A549 (cell line): ENCODE data around the gene C2orf68. TPM values are rescaled to one million over a fixed set of nuclear protein-coding genes. Genes with fewer than 3 reads are reported as not detected.

Experiments used
- ATAC-seq, 2 experiments: fragments of 200-7000 bp in 1 of 2; fragments of >200 bp in 1 of 2; cut with Nextera tagmentation in 1 of 2; cut with Tn5 transposase in 1 of 2; 3 replicates each; pipeline versions ENCODE4 v1.8.0 to v1.9.1; 2018 to 2020; ENCODE audit warnings: mild to moderate bottlenecking in 1 of 2, moderate library complexity in 1 of 2
- CTCF ChIA-PET: fragments of 300-600 bp; sonication (Branson Sonifier 250); formaldehyde crosslinking; extraction: SDS; loops from one replicate; lab custom pipeline; 2021; ENCODE audit warnings: antibody characterized with exemption, inconsistent platforms; lab: Yijun Ruan, JAX
- POLR2A ChIA-PET: fragments of 350-600 bp; formaldehyde crosslinking; extraction: SDS; loops from one replicate; lab custom pipeline; 2021; ENCODE audit warnings: antibody characterized with exemption, inconsistent platforms; lab: Yijun Ruan, JAX
- DNase-seq, 2 experiments: peaks; one replicate each; pipeline versions ENCODE4 v3.0.0 to v3.0.0-alpha.2; 2011 to 2016; ENCODE audit warnings: low read depth in 1 of 2, low spot score in 1 of 2
- FAIRE-seq: peaks from 2 replicates; lab custom pipeline; 2011; peaks lifted over from hg19 to GRCh38; lab: Jason Lieb, UNC
- H3K27ac ChIP-seq, 2 experiments: fragments of >200 bp; sonication (Bioruptor Twin); formaldehyde crosslinking; 3 replicates each; pipeline ENCODE4 v1.5.1; 2016 to 2017
- H3K4me1 ChIP-seq: fragments of >200 bp; sonication (Bioruptor Twin); formaldehyde crosslinking; 3 replicates; pipeline ENCODE4 v1.6.1; 2016
- H3K4me2 ChIP-seq: fragments of >200 bp; sonication (Bioruptor Twin); formaldehyde crosslinking; 3 replicates; pipeline ENCODE4 v1.6.1; 2016
- H3K4me3 ChIP-seq: fragments of >200 bp; sonication (Bioruptor Twin); formaldehyde crosslinking; 3 replicates; pipeline ENCODE4 v1.5.1; 2016
- H3K9me3 ChIP-seq: fragments of >200 bp; sonication (Bioruptor Twin); formaldehyde crosslinking; 3 replicates; pipeline ENCODE4 v1.6.1; 2016
- CBX8 ChIP-seq: fragments of 200-600 bp; sonication (generic); IDR thresholded peaks from 2 replicates; pipeline ENCODE4 v1.6.1; 2016
- CEBPB ChIP-seq, 2 experiments: fragments of >200 bp in 1 of 2; sonication (Bioruptor Twin) in 1 of 2; formaldehyde crosslinking in 1 of 2; IDR thresholded peaks; 2 replicates each; pipeline ENCODE4 v1.6.1; 2012 to 2016
- CHD2 ChIP-seq: fragments of 150-350 bp; IDR thresholded peaks from 2 replicates; pipeline ENCODE4 v1.6.1; 2014; ENCODE audit warnings: low read length; ENCODE audit not compliant: partially characterized antibody
- CHD4 ChIP-seq: fragments of 200-600 bp; sonication (generic); IDR thresholded peaks from 2 replicates; pipeline ENCODE4 v1.6.1; 2016; ENCODE audit warnings: antibody characterized with exemption, mild to moderate bottlenecking, borderline replicate concordance
- EHF ChIP-seq: fragments of 250-450 bp; sonication (Bioruptor Pico); IDR thresholded peaks from 2 replicates; pipeline ENCODE4 v1.5.0; 2020; ENCODE audit warnings: mild to moderate bottlenecking
- ELK1 ChIP-seq: fragments of 150-350 bp; IDR thresholded peaks from 2 replicates; pipeline ENCODE4 v1.6.1; 2014; ENCODE audit warnings: low read depth, mild to moderate bottlenecking, low read length
- HOXA7 ChIP-seq: fragments of 250-450 bp; sonication (Bioruptor Pico); IDR thresholded peaks from 2 replicates; pipeline ENCODE4 v1.5.0; 2020; ENCODE audit warnings: mild to moderate bottlenecking, moderate library complexity
- JUN ChIP-seq, 2 experiments: fragments of >200 bp; sonication (Bioruptor Twin); formaldehyde crosslinking; IDR thresholded peaks; 2 replicates in 1 of 2; 3 replicates in 1 of 2; pipeline ENCODE4 v1.6.1; 2016 to 2017
- JUNB ChIP-seq: fragments of >200 bp; sonication (Bioruptor Twin); formaldehyde crosslinking; IDR thresholded peaks from 2 replicates; pipeline ENCODE4 v1.6.1; 2016
- MAFK ChIP-seq: fragments of 450-650 bp; IDR thresholded peaks from 2 replicates; pipeline ENCODE4 v1.6.1; 2014; ENCODE audit not compliant: partially characterized antibody
- NR3C1 ChIP-seq: fragments of >200 bp; sonication (Bioruptor Twin); formaldehyde crosslinking; IDR thresholded peaks from 3 replicates; pipeline ENCODE4 v1.6.1; 2017
- RNF2 ChIP-seq: fragments of 200-600 bp; sonication (generic); IDR thresholded peaks from 2 replicates; pipeline ENCODE4 v1.6.1; 2016; ENCODE audit warnings: low read depth, mild to moderate bottlenecking, antibody characterized with exemption, moderate library complexity, borderline replicate concordance
- TFCP2L1 ChIP-seq: fragments of 250-450 bp; sonication (Bioruptor Pico); IDR thresholded peaks from 2 replicates; pipeline ENCODE4 v1.5.0; 2021; ENCODE audit warnings: mild to moderate bottlenecking
- TP53 ChIP-seq: fragments of 250-450 bp; sonication (Bioruptor Pico); IDR thresholded peaks from 2 replicates; pipeline ENCODE4 v1.5.0; 2021; ENCODE audit warnings: mild to moderate bottlenecking, moderate library complexity
- ZNF302 ChIP-seq: fragments of 250-450 bp; sonication (Bioruptor Pico); IDR thresholded peaks from 2 replicates; pipeline ENCODE4 v1.9.0; 2021; ENCODE audit warnings: inconsistent platforms, mild to moderate bottlenecking, moderate library complexity
- WGBS: methylation state at CpG from one replicate; pipeline ENCODE4 v1.1.6; 2017; ENCODE audit errors: missing lambda C conversion rate; 5-methylcytosine and 5-hydroxymethylcytosine counted together
- polyA plus RNA-seq, 4 experiments: library from polyadenylated mRNA; depleted of rRNA in 3 of 4; stranded (reverse); fragments of >200 nt; fragmentation: RNase III in 1 of 4; extraction: RNeasy Plus Mini Kit Qiagen cat#74134 plus additional on column Dnase treatment in 1 of 4; gene quantifications; 2 replicates in 3 of 4; 3 replicates in 1 of 4; pipeline ENCODE4 v1.2.3, GENCODE V29; 2011 to 2017
- TF ChIP-seq, protein P1 (sequence below): IDR thresholded peaks from 2 replicates; pipeline ENCODE4 v1.6.1; 2012
- TF ChIP-seq, protein P2 (sequence below): fragments of >200 bp; sonication (Bioruptor Twin); formaldehyde crosslinking; IDR thresholded peaks from 3 replicates; pipeline ENCODE4 v1.5.1; 2016
- TF ChIP-seq, protein P3 (sequence below): IDR thresholded peaks from 2 replicates; pipeline ENCODE4 v1.6.1; 2012; ENCODE audit warnings: low read depth, borderline replicate concordance
- TF ChIP-seq, protein P4 (sequence below): fragments of 200-600 bp; sonication (generic); IDR thresholded peaks from 2 replicates; pipeline ENCODE4 v1.6.1; 2016; ENCODE audit warnings: antibody characterized with exemption, mild to moderate bottlenecking, moderate library complexity

Gene C2orf68
- polyA plus RNA-seq, 2 of the 4 experiments (the other 2 are of a cell fraction) = 25.9 to 48.3 TPM

- ChIA-PET POLR2A (no interaction called here), CTCF (interaction anchor here (0.5 to 2.1 kb wide), 7 partner anchors 17 to 198 kb away, joined by 3 to 5 read pairs (median 3); no protein-coding TSS in a partner anchor)
- Histone ChIP-seq H3K4me2 (no peak overlapping the region), H3K9me3 (no peaks in the 10 kb centered on the region), H3K27ac (no peak overlapping the region), H3K4me3 (no peak overlapping the region), H3K4me1 (peaks cover 19% of the 10 kb centered on the region)
- DNase-seq (no peak), ATAC-seq (no peak), FAIRE-seq (no peak)
- TF ChIP-seq JUN (IDR thresholded peaks at IDR 0.05) (no peak), ZNF302 (CRISPR knock-in tag) (no peak)
- TF ChIP-seq, protein P1, sequence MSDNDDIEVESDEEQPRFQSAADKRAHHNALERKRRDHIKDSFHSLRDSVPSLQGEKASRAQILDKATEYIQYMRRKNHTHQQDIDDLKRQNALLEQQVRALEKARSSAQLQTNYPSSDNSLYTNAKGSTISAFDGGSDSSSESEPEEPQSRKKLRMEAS = no peak
- 80% methylated on average over 4 of the region's 4 CpGs for WGBS
Observed at GRCh38 chr2:85589181-85589580, 22.7 kb downstream of the C2orf68 start.

DNA sequence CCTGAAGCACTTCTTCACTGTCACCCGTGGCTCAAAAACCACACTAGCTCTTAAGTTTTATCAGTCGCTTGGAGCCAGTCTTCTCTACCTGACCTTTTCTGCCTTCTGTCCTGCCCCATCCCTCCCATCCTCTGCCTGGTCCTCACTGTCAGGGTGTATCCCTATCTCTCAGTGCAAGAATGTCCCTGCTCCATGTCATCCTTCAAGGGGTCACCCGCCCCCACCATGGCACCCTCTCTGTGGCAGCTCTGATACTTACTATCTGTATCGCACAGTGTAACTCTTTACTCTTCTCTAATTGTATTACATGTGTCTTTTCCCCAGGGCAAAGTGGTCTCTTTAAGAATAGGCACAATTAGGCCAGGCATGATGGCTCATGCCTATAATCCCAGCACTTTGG lies 23.2 kb downstream of the C2orf68 start:
- no peak overlapping the region for H3K4me2 ChIP-seq
- ChIA-PET POLR2A (no interaction called here), CTCF (interaction anchor here (0.5 to 2.1 kb wide), 6 partner anchors 17 to 198 kb away, joined by 3 to 5 read pairs (median 3); no protein-coding TSS in a partner anchor)
- H3K4me3 ChIP-seq = no peak overlapping the region
- WGBS = 69% methylated on average over 4 of the region's 4 CpGs
- ATAC-seq = no peak
- no peaks in the 10 kb centered on the region for H3K9me3 ChIP-seq
- TF ChIP-seq, protein P2, sequence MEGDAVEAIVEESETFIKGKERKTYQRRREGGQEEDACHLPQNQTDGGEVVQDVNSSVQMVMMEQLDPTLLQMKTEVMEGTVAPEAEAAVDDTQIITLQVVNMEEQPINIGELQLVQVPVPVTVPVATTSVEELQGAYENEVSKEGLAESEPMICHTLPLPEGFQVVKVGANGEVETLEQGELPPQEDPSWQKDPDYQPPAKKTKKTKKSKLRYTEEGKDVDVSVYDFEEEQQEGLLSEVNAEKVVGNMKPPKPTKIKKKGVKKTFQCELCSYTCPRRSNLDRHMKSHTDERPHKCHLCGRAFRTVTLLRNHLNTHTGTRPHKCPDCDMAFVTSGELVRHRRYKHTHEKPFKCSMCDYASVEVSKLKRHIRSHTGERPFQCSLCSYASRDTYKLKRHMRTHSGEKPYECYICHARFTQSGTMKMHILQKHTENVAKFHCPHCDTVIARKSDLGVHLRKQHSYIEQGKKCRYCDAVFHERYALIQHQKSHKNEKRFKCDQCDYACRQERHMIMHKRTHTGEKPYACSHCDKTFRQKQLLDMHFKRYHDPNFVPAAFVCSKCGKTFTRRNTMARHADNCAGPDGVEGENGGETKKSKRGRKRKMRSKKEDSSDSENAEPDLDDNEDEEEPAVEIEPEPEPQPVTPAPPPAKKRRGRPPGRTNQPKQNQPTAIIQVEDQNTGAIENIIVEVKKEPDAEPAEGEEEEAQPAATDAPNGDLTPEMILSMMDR = no peak
- TF ChIP-seq CHD2 (no peak), TFCP2L1 (no peak)
- FAIRE-seq = no peak
- no peak overlapping the region for H3K27ac ChIP-seq
- no peak for DNase-seq
- H3K4me1 ChIP-seq = peaks cover 19% of the 10 kb centered on the region

DNA sequence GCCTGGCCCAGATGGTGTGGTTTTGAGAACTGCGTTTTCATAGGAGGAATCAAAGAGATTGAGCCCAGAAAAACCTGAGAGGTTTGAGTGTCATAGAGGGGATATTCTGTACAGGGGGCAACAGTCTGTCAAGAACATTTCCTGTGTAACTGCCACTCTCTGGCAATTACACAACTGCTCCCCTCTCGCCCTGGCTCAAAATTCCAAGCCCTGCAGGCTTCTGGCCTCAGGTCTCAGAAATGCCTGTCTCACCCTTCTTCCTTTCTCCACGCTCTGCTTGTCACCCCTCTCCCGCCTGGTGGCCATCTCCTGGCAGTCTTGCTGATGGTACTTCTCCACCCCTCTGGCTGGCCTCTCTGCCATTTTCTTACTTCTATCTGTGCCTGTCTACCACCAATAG lies 23.6 kb downstream of the C2orf68 start:
- Histone ChIP-seq H3K27ac (no peak overlapping the region), H3K9me3 (no peaks in the 10 kb centered on the region), H3K4me3 (no peak overlapping the region), H3K4me1 (peaks cover 19% of the 10 kb centered on the region), H3K4me2 (no peak overlapping the region)
- no peak for FAIRE-seq
- ATAC-seq = no peak
- ChIA-PET POLR2A (no interaction called here), CTCF (interaction anchor here (1.1 to 2.1 kb wide), 6 partner anchors 8 to 169 kb away, joined by 3 to 6 read pairs (median 4); partner anchors contain the start of gene TMEM150A)
- TF ChIP-seq TFCP2L1 = no peak
- no peak for TF ChIP-seq CHD4
- no peak for TF ChIP-seq EHF (CRISPR knock-in tag)
- no peak for TF ChIP-seq TP53 (CRISPR knock-in tag)
- TF ChIP-seq JUNB = no peak
- no peak for TF ChIP-seq RNF2
- no peak for TF ChIP-seq CHD2
- TF ChIP-seq NR3C1 = no peak
- TF ChIP-seq CEBPB (IDR thresholded peaks at IDR 0.05) = no peak
- TF ChIP-seq, protein P3, sequence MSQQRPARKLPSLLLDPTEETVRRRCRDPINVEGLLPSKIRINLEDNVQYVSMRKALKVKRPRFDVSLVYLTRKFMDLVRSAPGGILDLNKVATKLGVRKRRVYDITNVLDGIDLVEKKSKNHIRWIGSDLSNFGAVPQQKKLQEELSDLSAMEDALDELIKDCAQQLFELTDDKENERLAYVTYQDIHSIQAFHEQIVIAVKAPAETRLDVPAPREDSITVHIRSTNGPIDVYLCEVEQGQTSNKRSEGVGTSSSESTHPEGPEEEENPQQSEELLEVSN = no peak
- TF ChIP-seq CBX8 = no peak
- TF ChIP-seq, protein P4, sequence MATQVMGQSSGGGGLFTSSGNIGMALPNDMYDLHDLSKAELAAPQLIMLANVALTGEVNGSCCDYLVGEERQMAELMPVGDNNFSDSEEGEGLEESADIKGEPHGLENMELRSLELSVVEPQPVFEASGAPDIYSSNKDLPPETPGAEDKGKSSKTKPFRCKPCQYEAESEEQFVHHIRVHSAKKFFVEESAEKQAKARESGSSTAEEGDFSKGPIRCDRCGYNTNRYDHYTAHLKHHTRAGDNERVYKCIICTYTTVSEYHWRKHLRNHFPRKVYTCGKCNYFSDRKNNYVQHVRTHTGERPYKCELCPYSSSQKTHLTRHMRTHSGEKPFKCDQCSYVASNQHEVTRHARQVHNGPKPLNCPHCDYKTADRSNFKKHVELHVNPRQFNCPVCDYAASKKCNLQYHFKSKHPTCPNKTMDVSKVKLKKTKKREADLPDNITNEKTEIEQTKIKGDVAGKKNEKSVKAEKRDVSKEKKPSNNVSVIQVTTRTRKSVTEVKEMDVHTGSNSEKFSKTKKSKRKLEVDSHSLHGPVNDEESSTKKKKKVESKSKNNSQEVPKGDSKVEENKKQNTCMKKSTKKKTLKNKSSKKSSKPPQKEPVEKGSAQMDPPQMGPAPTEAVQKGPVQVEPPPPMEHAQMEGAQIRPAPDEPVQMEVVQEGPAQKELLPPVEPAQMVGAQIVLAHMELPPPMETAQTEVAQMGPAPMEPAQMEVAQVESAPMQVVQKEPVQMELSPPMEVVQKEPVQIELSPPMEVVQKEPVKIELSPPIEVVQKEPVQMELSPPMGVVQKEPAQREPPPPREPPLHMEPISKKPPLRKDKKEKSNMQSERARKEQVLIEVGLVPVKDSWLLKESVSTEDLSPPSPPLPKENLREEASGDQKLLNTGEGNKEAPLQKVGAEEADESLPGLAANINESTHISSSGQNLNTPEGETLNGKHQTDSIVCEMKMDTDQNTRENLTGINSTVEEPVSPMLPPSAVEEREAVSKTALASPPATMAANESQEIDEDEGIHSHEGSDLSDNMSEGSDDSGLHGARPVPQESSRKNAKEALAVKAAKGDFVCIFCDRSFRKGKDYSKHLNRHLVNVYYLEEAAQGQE = no peak
- TF ChIP-seq JUN (IDR thresholded peaks at IDR 0.05) = no peak
- no peak for TF ChIP-seq ELK1
- TF ChIP-seq MAFK = no peak
- TF ChIP-seq HOXA7 = no peak
- 85% methylated on average over 4 of the region's 4 CpGs for WGBS
- no peak for DNase-seq
